SW480 (cell line): Measurements from ENCODE around the gene FOXI2.

Source experiments
- DNase-seq: peaks from one replicate; pipeline ENCODE4 v3.0.0-alpha.2; 2016; ENCODE audit warnings: low spot score

Gene FOXI2

DNA sequence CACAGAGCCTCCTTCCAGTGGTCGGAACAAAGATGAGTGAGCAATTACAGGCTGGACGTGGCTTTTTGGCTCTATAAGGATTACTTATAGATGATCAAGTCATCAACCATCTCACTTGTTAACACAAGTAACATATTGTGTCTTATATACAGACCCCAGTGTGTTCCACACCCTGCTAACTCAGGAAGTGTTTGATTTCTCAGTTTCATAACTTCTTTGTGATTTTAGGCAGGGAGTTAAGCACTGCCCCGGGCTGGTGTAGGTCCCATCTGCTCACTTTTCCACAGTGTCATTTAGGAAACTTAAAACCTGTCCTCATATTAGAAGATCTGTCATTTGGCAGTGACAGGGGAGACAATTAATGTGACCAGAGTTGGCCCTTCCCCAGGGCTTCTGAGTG is 6.2 kb downstream of the FOXI2 start:
- DNase-seq, result no peak

DNA sequence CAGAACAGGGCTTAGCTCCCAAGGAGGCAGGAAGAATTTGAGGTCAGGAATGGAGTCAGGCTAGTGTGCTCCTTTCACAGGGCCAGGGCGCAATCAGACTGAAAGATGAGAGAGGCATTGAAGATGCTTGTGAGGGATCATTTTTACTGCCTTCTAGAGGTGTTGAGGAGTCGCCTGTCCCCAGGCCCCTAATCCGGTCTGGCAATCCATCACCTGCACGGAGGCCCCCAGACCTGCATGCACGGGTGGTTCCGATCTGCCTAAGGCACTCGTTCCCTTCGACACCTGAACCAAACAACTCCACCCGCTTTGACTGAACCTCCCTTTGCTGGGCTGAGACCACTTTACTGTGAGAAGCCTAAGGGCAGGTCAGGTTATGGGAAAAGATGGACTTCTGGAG is 8.0 kb downstream of the FOXI2 start:
- no peak for DNase-seq

DNA sequence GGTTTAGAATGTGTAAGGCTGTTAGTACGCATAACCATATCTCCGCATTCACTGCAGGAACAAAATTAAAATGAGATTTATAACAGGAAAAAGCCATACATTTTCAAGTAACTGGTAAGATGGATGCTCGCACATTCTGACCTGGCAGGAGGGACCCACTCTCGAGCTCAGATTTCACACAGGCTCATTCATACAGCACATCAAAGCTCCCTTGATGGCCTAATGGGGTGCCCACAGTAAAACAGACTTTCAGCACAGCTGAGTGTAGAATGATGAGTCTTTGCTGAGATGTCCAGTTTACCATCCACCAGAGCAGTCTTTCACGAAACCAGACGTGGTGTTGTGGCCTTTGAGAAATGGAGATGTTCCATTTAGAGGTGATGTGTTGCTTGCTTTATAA is 8.9 kb downstream of the FOXI2 start:
- DNase-seq, result peak; percentile 1

DNA sequence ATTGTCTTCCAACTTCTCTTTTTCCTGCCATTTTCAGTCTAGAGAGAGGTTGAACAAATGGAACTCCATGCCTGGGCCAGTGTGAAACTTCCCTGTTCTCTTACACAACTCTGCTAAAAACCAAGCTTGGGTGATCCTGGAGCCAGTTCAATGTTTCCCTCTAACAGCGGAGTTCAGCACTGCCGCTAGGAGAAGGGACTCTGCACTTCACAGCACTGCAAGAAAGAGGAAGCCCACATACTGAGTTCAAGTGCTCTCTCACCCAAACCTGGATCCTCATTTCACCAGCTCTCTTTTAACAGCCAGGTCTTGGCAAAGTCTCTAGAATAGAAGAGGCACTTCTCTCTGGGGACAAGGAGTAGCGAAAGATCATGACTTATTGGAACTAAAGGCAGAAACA is 18.8 kb downstream of the FOXI2 start:
- no peak for DNase-seq

DNA sequence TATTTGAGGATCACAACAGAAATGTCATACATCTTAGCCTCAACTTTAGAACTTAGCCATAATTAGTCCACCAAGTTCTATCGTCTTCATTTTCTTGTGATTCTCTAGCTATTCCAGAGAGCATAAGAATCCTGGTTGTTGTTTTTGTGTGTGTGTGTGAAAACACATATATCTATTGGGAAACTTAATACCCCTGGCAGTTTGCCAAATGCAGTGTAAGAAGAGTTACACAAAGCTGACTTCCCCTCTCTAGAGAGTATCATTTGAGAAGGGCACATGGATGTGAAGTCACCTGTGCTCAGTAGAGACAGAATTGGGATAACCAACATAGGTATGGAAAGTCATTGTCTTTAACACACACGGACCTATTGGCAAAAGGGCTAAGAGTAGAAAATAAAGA is 19.3 kb downstream of the FOXI2 start:
- no peak for DNase-seq

DNA sequence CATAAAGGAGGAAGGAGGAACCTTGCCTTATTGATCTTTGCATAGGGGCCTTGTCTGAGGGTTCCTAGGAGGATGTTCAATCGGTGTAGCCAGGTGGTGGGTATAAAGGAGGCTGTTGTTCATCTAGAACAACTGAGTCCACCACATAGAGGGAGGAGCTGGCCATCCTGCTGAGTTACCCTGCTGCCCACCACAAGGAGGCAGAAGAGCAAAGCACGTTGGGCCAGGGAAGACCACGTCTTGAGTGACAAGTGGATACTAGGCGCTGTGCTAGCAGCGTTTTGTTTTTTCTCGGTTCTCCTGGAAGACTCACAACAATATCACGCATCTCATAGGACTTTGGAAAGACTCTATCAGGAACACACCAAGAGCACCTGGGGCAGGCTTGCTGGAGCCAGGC is 20.0 kb downstream of the FOXI2 start:
- DNase-seq, result no peak

DNA sequence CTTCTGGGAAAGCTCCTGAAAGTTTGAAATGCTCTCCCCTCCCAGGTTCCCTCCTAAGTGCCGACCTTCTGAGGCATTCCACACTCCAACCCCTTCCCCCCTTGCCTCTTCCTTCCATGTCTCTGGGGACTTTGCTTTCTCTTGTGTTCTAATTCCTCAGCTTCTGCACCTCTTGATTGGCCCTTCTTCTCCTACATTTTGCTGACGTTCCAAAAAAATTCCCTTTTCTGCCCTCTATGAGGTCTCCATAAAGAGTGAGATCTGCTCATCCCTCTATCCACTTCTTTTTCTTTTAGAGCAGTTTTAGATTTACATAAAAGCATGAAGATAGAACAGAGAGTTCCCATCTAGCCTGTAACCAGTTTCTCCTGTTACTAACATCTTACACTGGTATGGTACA is 22.3 kb downstream of the FOXI2 start:
- DNase-seq, result no peak

DNA sequence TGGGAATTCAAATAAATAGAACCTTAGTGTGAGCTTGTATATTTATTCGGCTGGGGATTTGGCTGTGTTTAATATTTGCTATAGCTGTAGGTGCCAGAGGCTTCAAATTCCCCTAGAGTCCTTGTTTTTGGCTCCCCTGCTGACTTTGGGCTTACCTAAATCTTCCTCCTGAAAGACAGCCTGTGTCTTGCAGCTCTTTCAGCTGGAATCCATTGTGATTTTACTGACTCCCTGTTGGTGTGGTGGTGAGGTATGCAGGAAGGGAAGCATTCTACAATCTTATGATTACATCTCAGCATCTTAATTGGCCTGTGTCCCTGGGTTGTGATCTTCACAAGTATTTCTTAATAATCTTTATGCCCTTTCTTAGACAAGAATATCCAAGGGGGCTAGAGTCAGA is 25.9 kb downstream of the FOXI2 start:
- DNase-seq, result no peak

DNA sequence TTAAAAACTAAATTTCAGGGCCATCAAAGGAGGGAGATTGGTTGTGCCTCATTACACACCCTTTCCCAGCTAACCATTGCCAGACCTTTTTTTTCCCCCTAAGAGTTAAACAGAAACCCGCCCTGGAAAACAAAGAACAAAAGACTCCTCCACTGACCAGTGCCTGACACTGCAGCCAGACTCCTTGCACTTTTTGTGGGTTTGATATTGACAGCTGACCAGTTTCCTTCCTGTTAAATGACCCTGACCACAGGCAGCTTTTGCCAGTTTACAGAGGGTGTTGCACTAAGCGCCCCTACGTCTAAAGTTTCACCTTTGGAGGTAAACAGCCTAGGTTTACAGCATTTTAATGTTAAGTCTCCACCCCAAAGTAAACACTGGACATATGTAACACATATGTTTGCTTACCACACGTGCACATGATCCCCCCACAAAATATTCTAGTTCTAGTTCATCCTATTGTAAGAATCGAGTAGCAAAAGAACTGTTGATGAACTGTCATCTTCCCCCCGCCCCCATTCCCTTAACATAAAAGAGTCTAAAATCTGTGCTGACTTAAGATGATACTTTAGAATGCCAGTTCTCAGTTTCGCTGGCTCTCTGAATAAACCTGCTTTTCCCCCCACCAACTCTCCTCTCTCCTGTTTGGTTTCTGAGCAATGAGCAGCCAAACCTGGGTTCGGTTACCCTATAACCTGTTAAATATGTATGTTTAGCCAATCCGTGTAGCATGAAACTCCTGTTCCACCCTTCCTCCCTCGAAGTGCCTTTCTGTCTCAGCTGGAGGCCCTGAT is 38.0 kb downstream of the FOXI2 start:
- DNase-seq, result peak; percentile 17

DNA sequence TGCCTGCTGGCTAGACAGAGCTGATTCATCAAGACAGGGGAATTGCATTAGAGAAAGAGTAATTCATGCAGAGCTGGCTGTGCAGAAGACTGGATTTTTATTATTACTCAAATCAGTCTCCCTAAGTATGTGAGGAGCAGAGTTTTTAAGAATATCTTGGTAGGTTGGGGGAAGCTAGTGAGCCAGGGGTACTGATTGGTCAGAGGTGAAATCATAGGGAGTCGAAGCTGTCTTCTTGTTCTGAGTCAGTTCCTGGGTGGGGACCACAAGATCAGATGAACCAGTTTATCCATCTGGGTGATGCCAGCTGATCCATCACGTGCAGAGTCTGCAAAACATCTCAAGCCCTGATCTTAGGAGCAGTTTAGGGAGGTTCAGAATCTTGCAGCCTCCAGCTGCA is 39.8 kb downstream of the FOXI2 start:
- DNase-seq, result no peak

DNA sequence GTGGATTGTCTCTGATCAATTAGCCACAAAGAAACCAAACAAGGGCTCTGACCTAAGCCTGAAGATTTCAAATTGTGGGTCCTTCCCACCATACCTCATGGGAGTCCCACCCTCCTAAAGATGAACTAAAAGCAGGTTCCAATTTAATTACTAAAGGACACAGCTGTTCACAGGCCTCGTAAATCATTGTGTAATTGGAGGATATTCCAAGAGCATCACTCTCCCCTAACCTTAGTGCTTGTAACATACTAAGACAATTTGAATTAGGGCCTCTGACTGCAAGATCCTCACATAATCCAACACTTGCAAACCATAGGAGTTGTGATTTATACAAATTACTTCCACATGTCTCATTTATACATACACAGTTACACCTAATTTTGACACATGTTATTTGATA is 44.4 kb downstream of the FOXI2 start:
- no peak for DNase-seq

DNA sequence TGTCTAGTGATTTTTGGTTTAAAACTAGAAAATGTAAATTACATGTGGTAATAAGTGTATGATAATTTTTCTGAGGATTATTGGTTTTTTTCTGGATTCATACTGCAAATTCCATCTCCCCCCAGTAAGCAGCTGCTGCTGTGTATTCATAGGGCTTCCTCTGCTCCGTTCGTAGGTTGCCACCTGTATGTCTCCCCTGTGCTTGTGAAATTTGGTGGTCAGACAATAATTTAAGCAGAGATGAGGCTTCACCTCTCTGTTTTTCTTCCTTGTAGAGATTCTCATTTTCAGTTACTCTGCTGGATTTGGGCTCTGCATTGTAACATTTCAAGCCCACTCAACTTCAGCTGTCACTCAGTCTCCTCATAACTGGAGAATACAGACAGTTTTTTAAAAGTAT is 50.9 kb downstream of the FOXI2 start:
- DNase-seq, result no peak

DNA sequence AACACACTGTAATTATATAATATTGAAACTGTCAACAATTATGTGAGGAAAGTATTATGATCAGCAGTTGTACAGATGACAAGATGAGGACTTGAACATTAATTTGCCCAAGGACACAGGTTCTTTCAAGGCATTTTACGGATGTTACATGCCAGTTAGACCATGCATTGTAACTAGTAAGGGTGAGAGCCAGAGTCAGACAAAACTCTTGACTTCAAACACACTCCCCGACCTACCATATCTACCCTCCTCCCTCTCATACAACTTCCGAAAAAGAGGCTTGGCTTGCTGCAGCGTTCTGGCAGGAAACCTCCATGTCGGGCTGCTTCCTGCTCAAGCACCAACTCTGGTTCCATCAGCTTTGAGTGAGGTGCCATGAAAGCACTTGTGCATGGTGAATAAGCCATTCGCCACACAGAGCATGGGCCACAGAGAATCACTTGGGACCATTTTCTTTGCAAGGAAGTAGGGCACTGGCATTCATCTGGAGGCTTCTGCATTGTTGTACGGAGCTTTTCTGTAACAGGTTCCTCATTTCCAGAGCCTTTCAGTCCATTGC is 53.2 kb downstream of the FOXI2 start:
- no peak for DNase-seq
